ENCODE measurements around the gene BZW2.

DNA sequence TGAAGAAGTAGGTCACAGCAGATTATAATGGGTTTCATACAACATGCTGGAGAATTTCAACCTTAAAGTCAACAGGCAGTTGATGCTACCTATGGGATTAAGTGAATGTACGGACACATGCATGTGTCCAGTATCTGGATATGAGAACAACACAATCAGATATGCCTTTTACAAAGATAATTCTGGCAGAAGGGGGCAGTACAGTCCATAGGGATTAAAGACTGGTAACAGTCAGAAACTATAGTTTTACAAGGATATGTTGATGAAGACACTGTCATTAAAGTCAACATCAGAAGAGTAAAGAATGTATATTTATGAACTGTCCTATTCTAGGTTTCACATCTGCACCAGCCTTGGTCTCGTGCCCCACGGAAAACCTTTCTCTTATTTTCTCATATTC lies 41.9 kb upstream of the BZW2 start:
- TF ChIP-seq CTCF (IDR thresholded peaks at IDR 0.05) (no peak), POLR2A (IDR thresholded peaks at IDR 0.05) (no peak), POLR2AphosphoS5 (IDR thresholded peaks at IDR 0.05; ENCODE audit: insufficient read depth in 1 of 2, low read depth in 1 of 2) (no peak)

All from vagina (tissue), 2 donors.